A549 (cell line): ENCODE measurements around the gene PROSER1. TPM values are rescaled to one million over a fixed set of nuclear protein-coding genes. Genes with fewer than 3 reads are reported as not detected.
A peak's percentile ranks its signal among the peaks of the same experiment; 100 is the strongest.

Experiments used
- ATAC-seq, 2 experiments: fragments of 200-7000 bp in 1 of 2; fragments of >200 bp in 1 of 2; cut with Nextera tagmentation in 1 of 2; cut with Tn5 transposase in 1 of 2; 3 replicates each; pipeline versions ENCODE4 v1.8.0 to v1.9.1; 2018 to 2020; ENCODE audit warnings: mild to moderate bottlenecking in 1 of 2, moderate library complexity in 1 of 2
- CTCF ChIA-PET: fragments of 300-600 bp; sonication (Branson Sonifier 250); formaldehyde crosslinking; extraction: SDS; loops from one replicate; lab custom pipeline; 2021; ENCODE audit warnings: antibody characterized with exemption, inconsistent platforms; lab: Yijun Ruan, JAX
- POLR2A ChIA-PET: fragments of 350-600 bp; formaldehyde crosslinking; extraction: SDS; loops from one replicate; lab custom pipeline; 2021; ENCODE audit warnings: antibody characterized with exemption, inconsistent platforms; lab: Yijun Ruan, JAX
- DNase-seq, 2 experiments: peaks; one replicate each; pipeline versions ENCODE4 v3.0.0 to v3.0.0-alpha.2; 2011 to 2016; ENCODE audit warnings: low read depth in 1 of 2, low spot score in 1 of 2
- FAIRE-seq: peaks from 2 replicates; lab custom pipeline; 2011; peaks lifted over from hg19 to GRCh38; lab: Jason Lieb, UNC
- H3K27ac ChIP-seq, 2 experiments: fragments of >200 bp; sonication (Bioruptor Twin); formaldehyde crosslinking; 3 replicates each; pipeline ENCODE4 v1.5.1; 2016 to 2017
- H3K4me1 ChIP-seq: fragments of >200 bp; sonication (Bioruptor Twin); formaldehyde crosslinking; 3 replicates; pipeline ENCODE4 v1.6.1; 2016
- H3K4me2 ChIP-seq: fragments of >200 bp; sonication (Bioruptor Twin); formaldehyde crosslinking; 3 replicates; pipeline ENCODE4 v1.6.1; 2016
- H3K4me3 ChIP-seq: fragments of >200 bp; sonication (Bioruptor Twin); formaldehyde crosslinking; 3 replicates; pipeline ENCODE4 v1.5.1; 2016
- H3K9me3 ChIP-seq: fragments of >200 bp; sonication (Bioruptor Twin); formaldehyde crosslinking; 3 replicates; pipeline ENCODE4 v1.6.1; 2016
- ATOH8 ChIP-seq: fragments of 250-450 bp; sonication (Bioruptor Pico); IDR thresholded peaks from 2 replicates; pipeline ENCODE4 v1.5.0; 2020; ENCODE audit warnings: low read depth, mild to moderate bottlenecking, moderate library complexity
- CBX8 ChIP-seq: fragments of 200-600 bp; sonication (generic); IDR thresholded peaks from 2 replicates; pipeline ENCODE4 v1.6.1; 2016
- CHD4 ChIP-seq: fragments of 200-600 bp; sonication (generic); IDR thresholded peaks from 2 replicates; pipeline ENCODE4 v1.6.1; 2016; ENCODE audit warnings: antibody characterized with exemption, mild to moderate bottlenecking, borderline replicate concordance
- CTCF ChIP-seq: fragments of >200 bp; sonication (Bioruptor Twin); formaldehyde crosslinking; IDR thresholded peaks from 3 replicates; pipeline ENCODE4 v1.5.1; 2016
- EHMT2 ChIP-seq: fragments of 200-600 bp; sonication (generic); IDR thresholded peaks from 2 replicates; pipeline ENCODE4 v1.6.1; 2016; ENCODE audit warnings: antibody characterized with exemption, low read depth, mild to moderate bottlenecking, moderate library complexity
- GATA3 ChIP-seq: IDR thresholded peaks from 2 replicates; pipeline ENCODE4 v1.6.1; 2012; ENCODE audit warnings: borderline replicate concordance
- HES2 ChIP-seq: fragments of >200 bp; sonication (Bioruptor Twin); formaldehyde crosslinking; IDR thresholded peaks from 2 replicates; pipeline ENCODE4 v1.6.1; 2016
- HMGXB4 ChIP-seq: fragments of 250-450 bp; sonication (Bioruptor Pico); IDR thresholded peaks from 2 replicates; pipeline ENCODE4 v1.5.0; 2021; ENCODE audit warnings: mild to moderate bottlenecking, moderate library complexity, borderline replicate concordance
- HOXA7 ChIP-seq: fragments of 250-450 bp; sonication (Bioruptor Pico); IDR thresholded peaks from 2 replicates; pipeline ENCODE4 v1.5.0; 2020; ENCODE audit warnings: mild to moderate bottlenecking, moderate library complexity
- HOXB5 ChIP-seq: fragments of 250-450 bp; sonication (Bioruptor Pico); IDR thresholded peaks from 2 replicates; pipeline ENCODE4 v1.5.0; 2020; ENCODE audit warnings: mild to moderate bottlenecking, moderate library complexity
- MAX ChIP-seq: IDR thresholded peaks from 2 replicates; pipeline ENCODE4 v1.6.1; 2012
- MYC ChIP-seq: IDR thresholded peaks from 2 replicates; pipeline ENCODE4 v1.6.1; 2012; ENCODE audit warnings: mild to moderate bottlenecking, inconsistent platforms, low read length, improper control_type of control experiment, borderline replicate concordance
- NPAS2 ChIP-seq: fragments of 250-450 bp; sonication (Bioruptor Pico); IDR thresholded peaks from 2 replicates; pipeline ENCODE4 v1.8.0; 2022; ENCODE audit warnings: mild to moderate bottlenecking, moderate library complexity, borderline replicate concordance
- POLR2A ChIP-seq: IDR thresholded peaks from 2 replicates; pipeline ENCODE4 v1.6.1; 2012; ENCODE audit warnings: mild to moderate bottlenecking, low read length
- POLR2AphosphoS2 ChIP-seq: conservative IDR thresholded peaks from 2 replicates; pipeline ENCODE4 v1.6.1; 2012; ENCODE audit warnings: low read length, improper control_type of control experiment, inconsistent platforms
- RCOR1 ChIP-seq: fragments of 150-350 bp; IDR thresholded peaks from 2 replicates; pipeline ENCODE4 v1.6.1; 2014; ENCODE audit warnings: antibody characterized with exemption, low read length, low read depth
- RNF2 ChIP-seq: fragments of 200-600 bp; sonication (generic); IDR thresholded peaks from 2 replicates; pipeline ENCODE4 v1.6.1; 2016; ENCODE audit warnings: low read depth, mild to moderate bottlenecking, antibody characterized with exemption, moderate library complexity, borderline replicate concordance
- TP53 ChIP-seq: fragments of 250-450 bp; sonication (Bioruptor Pico); IDR thresholded peaks from 2 replicates; pipeline ENCODE4 v1.5.0; 2021; ENCODE audit warnings: mild to moderate bottlenecking, moderate library complexity
- ZSCAN20 ChIP-seq: fragments of 250-450 bp; sonication (Bioruptor Pico); IDR thresholded peaks from 2 replicates; pipeline ENCODE4 v1.8.0; 2022; ENCODE audit warnings: mild to moderate bottlenecking, moderate library complexity
- WGBS: methylation state at CpG from one replicate; pipeline ENCODE4 v1.1.6; 2017; ENCODE audit errors: missing lambda C conversion rate; 5-methylcytosine and 5-hydroxymethylcytosine counted together
- polyA plus RNA-seq, 4 experiments: library from polyadenylated mRNA; depleted of rRNA in 3 of 4; stranded (reverse); fragments of >200 nt; fragmentation: RNase III in 1 of 4; extraction: RNeasy Plus Mini Kit Qiagen cat#74134 plus additional on column Dnase treatment in 1 of 4; gene quantifications; 2 replicates in 3 of 4; 3 replicates in 1 of 4; pipeline ENCODE4 v1.2.3, GENCODE V29; 2011 to 2017

Gene PROSER1
- polyA plus RNA-seq, 2 of the 4 experiments (the other 2 are of a cell fraction), result 9.9 to 19.0 TPM

- no peak for ATAC-seq
- DNase-seq, result no peak
- Histone ChIP-seq H3K9me3 (no peaks in the 10 kb centered on the region), H3K4me3 (peak overlapping the region; percentile 75), H3K4me1 (peaks cover 14% of the 10 kb centered on the region; the same call in 2 of the 3 replicates), H3K4me2 (peak overlapping the region; percentile 96), H3K27ac (no peak overlapping the region)
- WGBS, result 52% methylated on average over 2 of the region's 2 CpGs
- TF ChIP-seq MYC (no peak), HES2 (no peak), MAX (no peak), TP53 (CRISPR knock-in tag) (no peak), HOXB5 (CRISPR knock-in tag) (no peak), ZSCAN20 (CRISPR knock-in tag) (no peak), ATOH8 (CRISPR knock-in tag) (no peak)
- POLR2A ChIA-PET, result no interaction called here
- FAIRE-seq, result no peak
- CTCF ChIA-PET, result no interaction called here
These were observed 2.1 kb downstream of the PROSER1 start for GRCh38 chr13:39035799-39036198.

GRCh38 chr13:39035204-39035603 is 2.7 kb downstream of the PROSER1 start:
- no peak for FAIRE-seq
- no peak for TF ChIP-seq HES2
- no peak for TF ChIP-seq CBX8
- no peak for TF ChIP-seq ZSCAN20 (CRISPR knock-in tag)
- no peak for TF ChIP-seq POLR2AphosphoS2
- no peak for TF ChIP-seq POLR2A
- no peak for TF ChIP-seq RNF2
- no peak for TF ChIP-seq HMGXB4 (CRISPR knock-in tag)
- no peak for TF ChIP-seq TP53 (CRISPR knock-in tag)
- TF ChIP-seq EHMT2, result no peak
- no peak for TF ChIP-seq CHD4
- no peak for TF ChIP-seq HOXB5 (CRISPR knock-in tag)
- TF ChIP-seq CTCF, result no peak
- no peak for TF ChIP-seq NPAS2 (CRISPR knock-in tag)
- TF ChIP-seq RCOR1, result no peak
- TF ChIP-seq GATA3, result no peak
- TF ChIP-seq HOXA7 (CRISPR knock-in tag), result no peak
- no peak for DNase-seq
- WGBS, result 78% methylated on average over 2 of the region's 2 CpGs
- Histone ChIP-seq H3K27ac (no peak overlapping the region), H3K4me2 (peak overlapping the region; percentile 96), H3K9me3 (no peaks in the 10 kb centered on the region), H3K4me1 (peaks cover 14% of the 10 kb centered on the region; the same call in 2 of the 3 replicates), H3K4me3 (peak overlapping the region; percentile 75; the same call in 2 of the 3 replicates)
- no peak for ATAC-seq
- ChIA-PET CTCF (no interaction called here), POLR2A (no interaction called here)
